CD4-positive, alpha-beta T cell treated with Interleukin-6 at 100 ng/mL for 8 hours (primary cell): ENCODE data around the gene PPP1R12A.
A peak's percentile ranks its signal among the peaks of the same experiment; 100 is the strongest.
"Not testable (repeated sequence)": the region's sequence is repeated elsewhere in the genome, so short reads cannot be mapped to it uniquely, and the experiment has no call there.

Source experiments
- DNase-seq: peaks from one replicate; pipeline ENCODE4 v3.0.0-alpha.2; 2020; ENCODE audit warnings: mixed read lengths, low spot score

PPP1R12A gene

GRCh38 chr12:79891506-79892162, 43.3 kb downstream of the PPP1R12A start:
- DNase-seq = no peak

- DNase-seq = no peak
These were observed 47.0 kb downstream of the PPP1R12A start for GRCh38 chr12:79887890-79888289.

GRCh38 chr12:79886917-79887519, 47.9 kb downstream of the PPP1R12A start:
- DNase-seq = peak; percentile 47

- DNase-seq = no peak
These were observed 48.9 kb downstream of the PPP1R12A start for GRCh38 chr12:79885911-79886490.

GRCh38 chr12:79884401-79885006, 50.4 kb downstream of the PPP1R12A start:
- no peak for DNase-seq

- DNase-seq = no peak
These were observed 51.7 kb downstream of the PPP1R12A start for GRCh38 chr12:79883216-79883615.

GRCh38 chr12:79881351-79881750, 53.5 kb downstream of the PPP1R12A start:
- DNase-seq = no peak

GRCh38 chr12:79878506-79878905, 56.4 kb downstream of the PPP1R12A start:
- not testable (repeated sequence) for DNase-seq

- DNase-seq = no peak
These were observed 57.7 kb downstream of the PPP1R12A start for GRCh38 chr12:79877246-79877645.

GRCh38 chr12:79874665-79875064, 60.2 kb downstream of the PPP1R12A start:
- DNase-seq = no peak

GRCh38 chr12:79873201-79873600, 61.7 kb downstream of the PPP1R12A start:
- no peak for DNase-seq

GRCh38 chr12:79871621-79872020, 63.3 kb downstream of the PPP1R12A start:
- no peak for DNase-seq

- no peak for DNase-seq
These were observed 64.0 kb downstream of the PPP1R12A start for GRCh38 chr12:79870916-79871315.

GRCh38 chr12:79859646-79860045, 75.3 kb downstream of the PPP1R12A start:
- DNase-seq = no peak

- DNase-seq = no peak
These were observed 76.4 kb downstream of the PPP1R12A start for GRCh38 chr12:79858518-79858917.

GRCh38 chr12:79857675-79858074, 77.2 kb downstream of the PPP1R12A start:
- no peak for DNase-seq

GRCh38 chr12:79850610-79851299, 84.1 kb downstream of the PPP1R12A start:
- no peak for DNase-seq

GRCh38 chr12:79848339-79848738, 86.6 kb downstream of the PPP1R12A start:
- DNase-seq = peak; percentile 10

- DNase-seq = no peak
These were observed 87.5 kb downstream of the PPP1R12A start for GRCh38 chr12:79847417-79847816.

- DNase-seq = no peak
These were observed 90.2 kb downstream of the PPP1R12A start for GRCh38 chr12:79844693-79845092.

GRCh38 chr12:79843978-79844377, 90.9 kb downstream of the PPP1R12A start:
- DNase-seq = no peak

- no peak for DNase-seq
These were observed 92.3 kb downstream of the PPP1R12A start for GRCh38 chr12:79842630-79843029.

- no peak for DNase-seq
These were observed 93.0 kb downstream of the PPP1R12A start for GRCh38 chr12:79841878-79842265.
